Transverse colon (tissue), 4 donors: ENCODE results near the gene BBX. TPM values are rescaled to one million over a fixed set of nuclear protein-coding genes. Genes with fewer than 3 reads are reported as not detected.
A peak's percentile ranks its signal among the peaks of the same experiment; 100 is the strongest.

Source experiments
- DNase-seq: peaks from one replicate; pipeline ENCODE4 v3.0.0-alpha.2; 2019
- H3K27ac ChIP-seq, 4 donors: fragments of 200-600 bp; sonication (generic); 2 replicates each; pipeline ENCODE4 v1.5.1; 2016 to 2018; ENCODE audit warnings: inconsistent platforms in 4 of 4
- H3K27me3 ChIP-seq: fragments of 200-600 bp; sonication (generic); 2 replicates; pipeline ENCODE4 v1.5.1; 2017; ENCODE audit warnings: inconsistent platforms
- H3K36me3 ChIP-seq, 4 donors: fragments of 200-600 bp; sonication (generic); 2 replicates each; pipeline ENCODE4 v1.5.1; 2017 to 2019; ENCODE audit warnings: inconsistent platforms in 4 of 4
- H3K4me1 ChIP-seq, 4 donors: fragments of 200-600 bp; sonication (generic); 2 replicates each; pipeline ENCODE4 v1.5.1; 2017 to 2020; ENCODE audit warnings: inconsistent platforms in 4 of 4
- H3K4me3 ChIP-seq, 4 donors: fragments of 200-600 bp; sonication (generic); 1 replicate in 1 of 4; 2 replicates in 3 of 4; pipeline versions ENCODE4 v1.5.1 to v1.6.1; 2017 to 2019; ENCODE audit warnings: inconsistent platforms in 4 of 4
- H3K9me3 ChIP-seq, 2 donors: fragments of 200-600 bp; sonication (generic); 2 replicates each; pipeline ENCODE4 v1.5.1; 2017 to 2019; ENCODE audit warnings: inconsistent platforms in 2 of 2
- CTCF ChIP-seq, 5 experiments: fragments of 200-600 bp in 3 of 5; fragments of 450-650 bp in 2 of 5; sonication (generic) in 3 of 5; IDR thresholded peaks; 1 replicate in 2 of 5; 2 replicates in 3 of 5; pipeline ENCODE4 v1.5.1; 2016 to 2017; ENCODE audit warnings: antibody characterized with exemption in 5 of 5, inconsistent platforms in 3 of 5, mild to moderate bottlenecking in 2 of 5, moderate library complexity in 1 of 5
- EP300 ChIP-seq: sonication (generic); formaldehyde crosslinking; IDR thresholded peaks from one replicate; pipeline ENCODE4 v1.6.1; 2017; ENCODE audit warnings: antibody characterized with exemption, low read depth
- POLR2A ChIP-seq: fragments of 450-650 bp; IDR thresholded peaks from one replicate; pipeline ENCODE4 v1.6.1; 2016; ENCODE audit warnings: antibody characterized with exemption, mild to moderate bottlenecking, moderate library complexity
- POLR2AphosphoS5 ChIP-seq, 3 donors: sonication (generic); formaldehyde crosslinking; IDR thresholded peaks; one replicate each; pipeline ENCODE4 v1.6.1; 2016; ENCODE audit warnings: antibody characterized with exemption in 3 of 3
- WGBS, 2 donors: methylation state at CpG; one replicate each; pipeline ENCODE4 v1.1.5; 2018; ENCODE audit warnings: low coverage in 1 of 2; 5-methylcytosine and 5-hydroxymethylcytosine counted together
- in situ Hi-C, 4 donors: fragments of 200-750 bp; cut with MboI; loops; one replicate each; pipeline versions ENCODE4 v1.15.0 to v1.15.1; 2017; ENCODE audit warnings: low sequenced_read_pairs in 3 of 4, low pct_ligation_motif_present in 1 of 4, low pct_unique_long_range_greater_than_20kb in 1 of 4
- intact Hi-C: fragments of 100-400 bp; cut with DNase I; formaldehyde crosslinking; loops from one replicate; pipeline ENCODE4 v1.15.1; 2023; ENCODE audit warnings: low total_unique reads
- total RNA-seq, 4 donors: library from RNA; depleted of rRNA; stranded (reverse); fragments of >200 nt; gene quantifications; one replicate each; pipeline ENCODE4 v1.1.0, GENCODE V29; 2016

BBX gene
- total RNA-seq, 4 donors from 2014 or later: 22.5 to 39.6 (median 33.1) TPM

- Histone ChIP-seq H3K36me3 (no peaks in the 10 kb centered on the region), H3K4me3 (no peak overlapping the region), H3K4me1 (no peaks in the 10 kb centered on the region), H3K27me3 (no peaks in the 10 kb centered on the region), H3K9me3 (no peaks in the 10 kb centered on the region), H3K27ac (no peak overlapping the region)
- no peak for TF ChIP-seq POLR2A
- TF ChIP-seq CTCF (IDR thresholded peaks at IDR 0.05): peak; percentile 28 to 50 (median 40)
- no peak for TF ChIP-seq EP300
- intact Hi-C loops (no loop called here), in situ Hi-C loops (no loop called here)
- DNase-seq: no peak
Observed at GRCh38 chr3:107574650-107575049, 51.9 kb downstream of the BBX start.

- intact Hi-C loops: no loop called here
- 88 to 90% methylated on average over 2 of the region's 2 CpGs for WGBS, 2 donors
- Histone ChIP-seq H3K4me3 (no peak overlapping the region), H3K9me3 (no peaks in the 10 kb centered on the region), H3K27ac (no peak overlapping the region), H3K4me1 (no peaks in the 10 kb centered on the region), H3K36me3 (no peaks in the 10 kb centered on the region), H3K27me3 (no peaks in the 10 kb centered on the region)
- TF ChIP-seq POLR2A: no peak
- no peak for TF ChIP-seq EP300
- TF ChIP-seq CTCF (IDR thresholded peaks at IDR 0.05): no peak
- no peak for TF ChIP-seq POLR2AphosphoS5 (IDR thresholded peaks at IDR 0.05)
- in situ Hi-C loops: no loop called here
- DNase-seq: no peak
Observed at GRCh38 chr3:107578091-107578490, 55.3 kb downstream of the BBX start.

- Histone ChIP-seq H3K4me1 (no peaks in the 10 kb centered on the region), H3K9me3 (no peaks in the 10 kb centered on the region), H3K27me3 (no peaks in the 10 kb centered on the region), H3K27ac (no peak overlapping the region), H3K36me3 (no peaks in the 10 kb centered on the region), H3K4me3 (no peak overlapping the region)
- no peak for DNase-seq
- in situ Hi-C loops (no loop called here), intact Hi-C loops (no loop called here)
- TF ChIP-seq POLR2AphosphoS5 (IDR thresholded peaks at IDR 0.05) (no peak), POLR2A (no peak), CTCF (IDR thresholded peaks at IDR 0.05) (no peak), EP300 (no peak)
- WGBS, 2 donors: 94 to 100% methylated on average over 2 to 3 of the region's 3 CpGs
Observed at GRCh38 chr3:107578523-107578922, 55.8 kb downstream of the BBX start.

GRCh38 chr3:107579371-107579770, 56.6 kb downstream of the BBX start:
- H3K4me3 ChIP-seq: no peak overlapping the region
- TF ChIP-seq POLR2A (no peak), CTCF (IDR thresholded peaks at IDR 0.05) (no peak), EP300 (no peak), POLR2AphosphoS5 (IDR thresholded peaks at IDR 0.05) (no peak)
- H3K4me1 ChIP-seq: no peaks in the 10 kb centered on the region
- no peak for DNase-seq
- in situ Hi-C loops: no loop called here
- H3K27ac ChIP-seq: no peak overlapping the region
- intact Hi-C loops: no loop called here
- no peaks in the 10 kb centered on the region for H3K36me3 ChIP-seq
- H3K27me3 ChIP-seq: no peaks in the 10 kb centered on the region
- 85 to 89% methylated on average over 4 of the region's 4 CpGs for WGBS, 2 donors
- H3K9me3 ChIP-seq: no peaks in the 10 kb centered on the region
